Body of pancreas (tissue), 4 donors: ENCODE measurements around the gene OTOG.

ENCODE experiments used
- POLR2A ChIP-seq, 3 donors: fragments of 450-650 bp; IDR thresholded peaks; one replicate each; pipeline ENCODE4 v1.6.1; 2016; ENCODE audit warnings: antibody characterized with exemption in 3 of 3, mild to moderate bottlenecking in 2 of 3
- TF ChIP-seq, protein P1 (sequence below), 7 experiments: fragments of 450-650 bp in 4 of 7; fragments of 200-600 bp in 3 of 7; sonication (generic) in 3 of 7; IDR thresholded peaks; one replicate each; pipeline ENCODE4 v1.5.1; 2016 to 2019; ENCODE audit warnings: antibody characterized with exemption in 7 of 7

DNA sequence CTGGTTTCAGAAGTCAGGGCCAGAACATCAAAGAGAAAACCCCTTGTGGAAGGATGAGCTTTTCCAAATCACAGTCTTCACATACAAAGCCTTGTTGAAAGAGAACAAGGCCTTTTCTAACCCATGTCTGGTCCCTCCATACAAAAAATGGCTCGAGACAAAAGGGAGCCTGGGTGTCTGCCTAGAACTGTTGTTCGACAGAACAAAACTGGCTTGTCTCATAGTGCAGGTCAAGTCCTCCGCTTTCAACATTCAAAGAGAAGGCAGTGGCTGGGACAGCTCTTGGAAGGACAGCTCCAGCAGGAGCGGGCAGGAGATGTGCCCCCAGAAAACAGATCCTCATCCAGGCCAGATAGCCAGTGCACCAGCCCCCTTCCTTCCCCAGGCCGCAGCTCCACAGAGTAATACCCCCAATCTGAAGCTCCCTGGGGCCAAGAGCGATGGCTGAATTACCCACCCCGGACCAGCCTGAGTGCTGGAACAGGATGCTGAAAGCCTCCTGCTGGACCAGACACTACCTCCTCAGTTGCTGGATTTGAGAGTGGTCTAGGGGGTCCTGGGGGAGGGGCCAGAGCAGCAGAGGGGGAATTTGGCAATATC is 30.4 kb upstream of the OTOG start:
- TF ChIP-seq, protein P1, sequence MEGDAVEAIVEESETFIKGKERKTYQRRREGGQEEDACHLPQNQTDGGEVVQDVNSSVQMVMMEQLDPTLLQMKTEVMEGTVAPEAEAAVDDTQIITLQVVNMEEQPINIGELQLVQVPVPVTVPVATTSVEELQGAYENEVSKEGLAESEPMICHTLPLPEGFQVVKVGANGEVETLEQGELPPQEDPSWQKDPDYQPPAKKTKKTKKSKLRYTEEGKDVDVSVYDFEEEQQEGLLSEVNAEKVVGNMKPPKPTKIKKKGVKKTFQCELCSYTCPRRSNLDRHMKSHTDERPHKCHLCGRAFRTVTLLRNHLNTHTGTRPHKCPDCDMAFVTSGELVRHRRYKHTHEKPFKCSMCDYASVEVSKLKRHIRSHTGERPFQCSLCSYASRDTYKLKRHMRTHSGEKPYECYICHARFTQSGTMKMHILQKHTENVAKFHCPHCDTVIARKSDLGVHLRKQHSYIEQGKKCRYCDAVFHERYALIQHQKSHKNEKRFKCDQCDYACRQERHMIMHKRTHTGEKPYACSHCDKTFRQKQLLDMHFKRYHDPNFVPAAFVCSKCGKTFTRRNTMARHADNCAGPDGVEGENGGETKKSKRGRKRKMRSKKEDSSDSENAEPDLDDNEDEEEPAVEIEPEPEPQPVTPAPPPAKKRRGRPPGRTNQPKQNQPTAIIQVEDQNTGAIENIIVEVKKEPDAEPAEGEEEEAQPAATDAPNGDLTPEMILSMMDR (IDR thresholded peaks at IDR 0.05): no peak
- no peak for TF ChIP-seq POLR2A (IDR thresholded peaks at IDR 0.05)
